GM18517 (cell line): ENCODE results near the gene PER3.
"Not testable (repeated sequence)": the region's sequence is repeated elsewhere in the genome, so short reads cannot be mapped to it uniquely, and the experiment has no call there.

ENCODE experiments used
- ATAC-seq: cut with Tn5 transposase; IDR thresholded peaks from one replicate; pipeline ENCODE4 v1.9.1; 2021; ENCODE audit warnings: mild to moderate bottlenecking, moderate library complexity; ENCODE audit not compliant: unreplicated experiment

PER3 gene

DNA sequence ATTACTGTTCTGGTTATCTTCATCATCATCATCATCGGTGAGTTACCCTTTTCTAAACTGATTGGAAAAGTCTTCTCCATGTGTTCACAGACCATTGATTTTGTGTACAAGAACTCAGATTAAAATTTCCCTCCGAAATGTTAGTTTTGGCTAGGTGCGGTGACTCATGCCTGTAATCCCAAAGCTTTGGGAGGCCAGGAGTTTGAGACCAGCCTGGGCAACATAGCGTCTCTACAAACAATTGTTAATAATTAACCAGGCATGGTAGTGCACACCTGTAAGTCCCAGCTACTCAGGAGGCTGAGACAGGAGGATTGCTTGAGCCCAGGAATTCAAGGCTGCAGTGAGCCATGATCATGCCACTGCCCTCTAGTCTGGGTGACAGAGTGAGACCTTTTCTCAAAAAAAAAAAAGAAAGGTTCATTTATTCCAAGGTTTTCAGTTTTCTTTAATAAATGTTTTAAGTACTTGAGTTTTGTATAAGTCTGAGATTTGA is 5.9 kb upstream of the PER3 start:
- no peak for ATAC-seq

DNA sequence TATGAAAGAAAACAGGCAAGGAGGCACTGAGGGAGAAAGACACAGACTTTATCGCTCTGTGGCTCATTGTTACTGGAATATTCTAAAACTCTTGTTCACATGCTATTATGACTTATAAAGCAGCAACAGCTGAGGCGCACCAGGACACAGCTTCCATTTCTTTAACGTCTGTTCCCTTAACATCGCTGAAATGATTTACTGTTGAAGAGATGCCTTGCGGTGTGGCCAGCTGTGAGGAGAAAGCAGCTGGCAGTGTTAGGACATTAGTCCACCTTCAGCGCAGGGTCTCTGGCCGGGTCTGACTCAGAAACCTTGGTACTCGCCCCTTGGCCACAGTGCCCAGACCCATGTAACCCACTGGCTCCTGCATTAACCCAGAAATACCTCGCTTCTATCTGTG is 3.1 kb upstream of the PER3 start:
- ATAC-seq = no peak

DNA sequence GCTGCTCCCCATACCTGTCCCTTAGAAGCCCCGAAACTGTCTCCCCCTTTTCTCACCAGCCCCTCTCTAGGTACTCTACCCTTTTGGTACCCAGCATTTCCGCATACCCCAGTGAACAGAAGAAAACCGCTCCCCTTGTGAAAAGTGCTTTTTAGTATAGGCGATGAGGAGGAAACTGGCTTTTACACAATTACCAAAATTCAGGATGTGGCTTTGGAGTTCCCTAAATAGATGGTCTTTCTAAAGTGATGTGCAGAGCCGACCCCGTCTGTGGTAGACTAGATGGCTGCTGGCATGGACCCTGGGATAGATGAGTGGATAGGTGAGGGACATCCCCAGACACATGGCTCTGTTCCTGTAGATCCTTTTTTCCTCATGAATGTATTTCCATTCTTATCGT is 2.6 kb upstream of the PER3 start:
- ATAC-seq = no peak

DNA sequence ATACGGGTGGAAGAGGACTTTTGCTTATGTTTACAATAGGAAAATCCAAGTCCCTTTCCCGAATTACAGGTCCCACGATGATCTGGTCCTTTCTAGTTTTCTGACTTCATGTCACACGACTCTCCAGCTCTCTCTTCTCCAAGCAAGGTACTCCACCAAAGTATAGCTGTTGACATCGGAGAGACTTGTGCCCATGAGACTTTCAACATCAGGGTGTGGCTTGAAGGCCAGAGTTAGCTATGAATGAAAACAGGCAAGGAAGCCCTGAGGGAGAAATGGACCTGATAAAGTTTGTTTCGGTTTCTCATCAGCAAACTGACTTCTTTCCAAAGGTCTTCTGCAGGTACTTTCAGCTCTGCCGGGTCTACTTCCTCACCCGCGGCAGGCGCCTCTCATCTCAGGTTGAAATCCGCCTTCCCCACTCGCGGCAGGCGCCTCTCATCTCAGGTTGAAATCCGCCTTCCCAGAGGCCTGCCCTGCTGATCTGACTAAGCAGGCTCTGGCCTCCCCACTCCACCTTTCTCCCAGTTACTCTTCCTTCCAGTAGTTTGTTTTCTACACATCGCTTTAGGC is 2.1 kb upstream of the PER3 start:
- no peak for ATAC-seq

DNA sequence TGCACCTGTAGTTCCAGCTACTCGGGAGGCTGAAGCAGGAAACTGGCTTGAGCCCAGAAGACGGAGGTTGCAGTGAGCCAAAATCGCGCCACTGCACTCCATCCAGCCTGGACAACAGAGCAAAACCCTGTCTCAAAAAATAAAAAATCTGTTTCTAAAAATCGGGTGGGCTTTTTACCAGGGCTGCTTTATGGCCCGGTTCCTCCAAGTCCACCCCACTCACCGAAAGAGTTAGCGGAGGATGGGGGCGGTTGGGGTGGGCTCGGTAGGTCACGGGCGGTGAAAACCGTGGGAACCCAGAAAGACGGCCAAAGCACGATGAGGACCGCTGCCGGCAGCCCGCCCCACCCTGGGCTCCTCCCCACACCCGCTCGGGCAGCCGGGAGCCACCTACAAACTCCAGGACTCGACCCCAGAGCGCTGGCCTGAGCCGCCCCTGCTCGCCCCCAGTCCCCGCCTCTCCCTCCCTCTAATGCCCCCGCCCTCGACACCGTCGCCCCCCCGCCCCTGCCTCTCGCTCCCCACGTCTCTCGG is 846 bp upstream of the PER3 start:
- ATAC-seq = no peak

DNA sequence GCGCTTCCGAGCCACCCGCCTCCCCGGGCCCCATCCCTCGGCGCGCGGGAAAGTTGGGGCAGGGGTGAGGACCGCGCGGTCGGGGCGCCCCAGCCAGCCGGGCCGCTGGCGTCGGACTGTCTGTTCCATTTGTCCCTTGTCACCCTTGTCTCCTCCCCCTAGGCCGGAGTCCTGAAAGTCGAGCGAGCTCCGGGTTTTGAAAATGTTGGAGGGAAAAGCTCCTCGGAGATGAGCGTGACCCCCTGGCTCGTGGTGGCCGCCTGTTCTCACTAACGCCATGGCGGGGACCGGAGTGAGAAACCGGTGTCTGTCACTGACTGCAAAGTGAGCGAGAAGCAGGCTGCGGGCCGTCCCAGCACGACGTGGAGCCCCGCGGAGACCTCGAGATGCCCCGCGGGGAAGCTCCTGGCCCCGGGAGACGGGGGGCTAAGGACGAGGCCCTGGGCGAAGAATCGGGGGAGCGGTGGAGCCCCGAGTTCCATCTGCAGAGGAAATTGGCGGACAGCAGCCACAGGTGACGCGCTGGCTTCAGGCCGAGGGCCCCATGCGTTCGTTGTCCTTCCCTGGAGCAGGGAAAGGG is 491 bp downstream of the PER3 start:
- ATAC-seq = no peak

DNA sequence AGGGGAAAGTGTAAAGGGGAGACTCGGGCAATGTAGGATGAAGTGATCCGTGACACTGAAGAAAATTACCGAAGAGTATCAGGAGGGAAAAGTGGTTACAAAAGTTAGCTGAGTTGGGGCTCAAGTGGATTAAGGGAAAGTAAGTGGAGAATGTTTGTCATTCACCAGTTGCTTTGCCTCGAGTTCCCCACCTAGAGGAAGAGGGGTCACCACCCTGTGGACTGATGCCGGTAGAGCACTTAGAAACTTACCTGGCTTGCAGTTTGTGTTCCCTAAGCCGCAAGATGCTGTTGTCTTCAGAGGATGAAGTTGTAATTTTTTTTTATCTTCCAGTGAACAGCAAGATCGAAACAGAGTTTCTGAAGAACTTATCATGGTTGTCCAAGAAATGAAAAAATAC is 1.0 kb downstream of the PER3 start:
- ATAC-seq = no peak

DNA sequence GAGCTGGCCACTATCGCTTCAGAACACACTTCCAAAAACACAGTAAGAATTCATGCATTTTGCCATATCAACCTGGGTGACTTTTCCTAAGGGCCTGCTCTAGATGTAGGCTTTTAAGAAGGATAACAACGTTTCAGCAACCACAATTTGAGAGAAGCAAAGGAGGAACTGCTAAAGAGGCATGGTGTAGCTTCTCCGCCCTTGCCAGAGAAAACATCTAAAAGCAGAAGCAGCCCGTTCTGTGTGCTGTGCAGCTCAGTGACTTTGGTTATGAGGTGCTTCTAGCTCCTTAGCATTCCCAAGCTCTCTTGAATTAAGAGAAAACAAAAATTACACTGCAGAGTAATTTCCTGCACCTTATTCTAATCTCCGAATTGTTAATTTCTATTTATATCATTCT is 2.7 kb downstream of the PER3 start:
- ATAC-seq = no peak

DNA sequence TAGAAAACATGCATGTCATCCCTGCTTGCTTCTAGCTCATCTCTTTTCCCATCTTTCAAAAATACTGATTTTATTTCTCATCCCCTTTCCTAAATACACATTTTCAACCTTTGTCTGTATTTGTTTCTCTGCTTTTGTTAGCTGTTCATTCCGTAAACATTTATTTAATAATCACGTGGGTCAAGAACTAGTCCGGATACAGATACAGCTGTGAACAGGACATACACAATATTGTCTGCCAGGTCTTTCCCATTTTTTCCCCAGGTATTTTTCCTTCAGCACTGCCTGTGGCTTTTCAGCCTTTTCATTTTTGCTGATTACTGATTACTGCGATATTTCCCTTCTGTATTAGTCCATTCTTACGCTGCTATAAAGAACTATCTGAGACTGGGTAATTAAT is 5.7 kb downstream of the PER3 start:
- ATAC-seq = no peak

DNA sequence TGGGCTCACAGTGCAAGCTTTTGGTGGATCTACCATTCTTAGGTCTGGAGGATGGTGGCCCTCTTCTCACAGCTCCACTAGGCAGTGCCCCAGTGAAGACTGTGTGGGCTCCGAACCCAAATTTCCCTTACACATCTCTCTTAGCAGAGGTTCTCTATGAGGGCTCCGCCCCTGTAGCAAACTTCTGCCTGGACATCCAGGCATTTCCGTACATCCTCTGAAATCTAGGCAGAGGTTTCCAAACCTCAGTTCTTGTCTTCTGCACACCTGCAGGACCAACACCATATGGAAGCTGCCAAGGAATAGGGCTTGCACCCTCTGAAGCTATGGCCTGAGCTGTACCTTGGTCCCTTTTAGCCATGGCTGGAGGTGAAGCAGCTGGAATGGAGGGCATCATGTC is 6.9 kb downstream of the PER3 start:
- ATAC-seq = not testable (repeated sequence)

DNA sequence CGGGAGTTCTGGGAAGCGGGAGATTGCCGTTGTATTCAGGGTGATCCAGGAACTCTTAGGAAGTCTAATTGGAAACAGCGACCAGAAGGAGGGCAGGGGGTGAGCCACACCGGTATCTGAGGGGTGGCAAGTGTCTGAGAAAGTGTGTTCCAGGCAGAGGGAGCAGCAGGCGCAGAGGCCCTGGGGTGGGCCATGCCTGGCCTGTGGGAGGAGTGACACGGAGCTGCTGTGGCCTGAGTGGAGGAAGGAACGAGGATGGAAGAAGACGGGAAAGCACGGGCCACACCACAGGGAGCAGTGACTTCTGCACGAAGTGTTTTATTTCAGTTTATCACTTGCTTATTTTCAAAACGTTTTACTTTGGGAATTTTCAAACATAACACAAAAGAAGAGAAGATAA is 11.3 kb downstream of the PER3 start:
- ATAC-seq = no peak

DNA sequence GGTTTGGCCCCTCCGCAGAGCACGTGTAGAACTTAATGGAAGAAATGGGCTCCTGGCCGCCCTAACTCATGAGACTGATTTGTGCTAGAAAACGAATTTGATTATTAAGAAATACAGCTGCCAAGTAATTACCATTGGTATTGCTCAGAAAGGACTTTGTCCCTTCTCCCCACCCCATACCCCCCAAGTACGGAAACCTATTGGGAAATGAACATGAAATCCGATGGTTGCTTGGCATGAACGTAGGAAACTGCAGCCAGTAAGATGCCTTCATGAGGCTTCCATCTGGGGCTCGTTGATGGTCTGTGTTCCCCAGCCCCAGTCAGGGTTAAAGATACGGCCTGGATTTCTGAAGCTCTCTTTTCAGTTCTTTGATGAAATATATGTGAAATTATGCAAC is 21.4 kb downstream of the PER3 start:
- no peak for ATAC-seq

DNA sequence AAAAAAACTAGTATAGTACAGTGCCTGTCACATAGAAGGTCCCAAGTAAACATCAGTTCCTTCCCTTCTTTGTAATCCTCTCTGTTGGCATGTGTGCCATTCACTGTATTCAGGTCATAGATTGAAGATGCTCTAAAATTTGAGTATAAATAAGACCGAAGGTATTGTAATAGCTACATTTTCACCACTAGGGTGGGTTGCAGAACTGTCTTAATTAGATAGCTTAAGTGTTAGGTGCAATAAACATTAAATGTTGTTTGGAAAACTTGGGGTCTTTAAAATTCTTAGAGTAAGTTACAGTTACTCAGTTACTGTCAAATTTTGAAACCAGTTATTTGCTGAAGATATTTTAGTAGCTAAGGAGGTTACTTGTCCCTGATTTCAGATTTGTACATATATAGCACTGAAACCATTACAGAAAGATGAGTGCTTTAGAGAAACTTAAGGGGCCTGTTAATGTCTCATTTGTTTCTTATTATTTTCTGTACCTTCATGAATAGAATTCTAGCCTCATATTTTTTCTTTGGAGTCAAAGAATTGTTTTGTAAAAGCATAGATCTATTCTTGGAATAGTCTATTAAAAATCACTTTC is 24.3 kb downstream of the PER3 start:
- no peak for ATAC-seq

DNA sequence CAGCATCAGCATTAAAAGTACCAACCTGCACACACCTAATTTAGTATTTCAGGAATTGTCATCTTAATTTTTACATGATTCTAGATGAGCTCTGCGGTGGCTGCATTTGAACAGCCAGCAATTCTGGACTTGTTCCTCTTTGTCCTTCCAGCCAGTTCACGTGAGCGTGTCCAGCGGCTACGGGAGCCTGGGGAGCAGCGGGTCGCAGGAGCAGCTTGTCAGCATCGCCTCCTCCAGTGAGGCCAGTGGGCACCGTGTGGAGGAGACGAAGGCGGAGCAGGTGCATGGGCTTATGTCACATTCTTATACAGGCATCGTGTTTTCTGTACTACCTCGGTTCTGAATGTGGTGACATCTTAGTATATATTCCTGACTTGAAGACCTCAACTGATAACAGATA is 25.7 kb downstream of the PER3 start:
- ATAC-seq = no peak

DNA sequence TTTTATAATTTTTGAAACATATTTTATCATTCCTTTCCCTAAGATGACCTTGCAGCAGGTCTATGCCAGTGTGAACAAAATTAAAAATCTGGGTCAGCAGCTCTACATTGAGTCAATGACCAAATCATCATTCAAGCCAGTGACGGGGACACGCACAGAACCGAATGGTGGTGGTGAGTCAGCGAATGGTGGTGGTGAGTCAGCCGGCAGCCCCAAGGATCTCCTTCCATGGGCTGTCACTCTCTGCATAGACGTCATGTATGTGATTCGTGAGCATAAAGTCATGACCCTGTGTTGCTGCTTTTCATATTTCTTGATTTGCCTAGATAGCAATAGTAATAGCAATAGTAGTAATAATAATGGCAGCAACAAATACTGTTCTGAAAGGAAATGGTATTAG is 26.3 kb downstream of the PER3 start:
- no peak for ATAC-seq

DNA sequence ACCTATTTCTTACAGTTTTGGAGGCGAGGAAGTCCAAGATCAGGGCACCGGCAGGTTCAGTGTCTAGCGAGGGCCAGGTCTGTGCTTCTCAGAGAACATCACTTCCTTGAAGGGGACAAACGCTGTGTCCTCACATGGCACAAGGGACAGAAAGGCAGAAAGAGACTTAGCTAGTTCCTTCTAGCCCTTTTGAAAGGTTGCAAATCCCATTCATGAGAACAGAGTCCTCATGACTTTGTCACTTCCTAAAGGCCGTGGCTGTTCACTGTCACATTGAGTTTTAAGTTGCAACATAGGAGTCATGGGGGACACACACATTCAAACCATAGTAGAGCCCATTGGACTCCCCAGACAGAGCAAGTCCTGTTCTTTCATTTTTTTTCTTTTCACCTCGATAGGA is 27.4 kb downstream of the PER3 start:
- ATAC-seq = no peak

DNA sequence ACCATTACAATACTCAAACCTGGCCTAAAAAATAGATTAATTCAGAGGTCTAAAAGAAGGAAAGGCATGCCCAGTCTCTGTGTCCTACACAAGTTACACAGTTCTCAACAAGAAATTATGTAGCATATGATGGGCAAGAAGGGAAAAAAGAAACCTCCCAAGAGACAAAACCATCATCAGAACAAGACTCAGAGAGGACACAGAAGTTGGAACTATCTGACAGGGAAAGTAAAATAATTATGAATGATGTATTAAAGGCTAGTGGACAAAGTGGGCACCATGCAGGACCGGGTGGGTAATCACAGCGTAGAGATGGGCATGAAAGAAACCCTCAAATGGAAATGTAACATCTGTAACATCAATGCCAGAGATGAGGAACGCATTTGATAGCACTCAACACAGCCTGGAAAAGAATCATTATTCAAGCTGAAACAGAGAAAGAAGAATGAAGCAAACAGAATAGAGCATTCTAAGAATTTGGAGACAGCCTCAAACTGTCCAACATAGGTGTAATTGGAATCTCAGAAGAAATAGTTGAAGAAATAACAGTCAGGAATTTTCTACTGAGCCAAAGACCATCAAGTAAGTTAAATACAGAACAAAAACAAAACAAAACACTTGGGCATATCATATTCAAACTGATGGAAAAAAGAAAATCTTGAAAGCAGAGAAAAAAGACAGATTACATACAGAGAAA is 29.7 kb downstream of the PER3 start:
- no peak for ATAC-seq

DNA sequence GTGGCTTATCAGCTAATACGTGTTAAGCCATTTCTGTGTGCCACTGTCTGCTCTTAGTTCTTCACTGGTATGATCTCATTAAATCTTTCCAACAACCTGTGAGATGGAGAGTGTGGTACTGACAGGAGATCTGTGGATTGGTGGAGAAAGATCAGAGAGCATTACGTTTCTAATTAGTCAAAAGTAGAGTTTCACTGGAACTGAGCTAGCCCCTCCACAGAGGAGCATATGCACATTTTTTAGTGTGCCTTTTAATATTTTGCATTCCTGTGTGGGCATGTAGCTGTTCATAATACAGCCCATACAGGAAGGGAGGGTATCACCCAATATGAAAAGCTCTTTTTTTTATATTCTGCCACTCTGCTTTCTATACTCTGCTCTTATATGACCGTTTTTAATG is 37.2 kb downstream of the PER3 start:
- no peak for ATAC-seq

DNA sequence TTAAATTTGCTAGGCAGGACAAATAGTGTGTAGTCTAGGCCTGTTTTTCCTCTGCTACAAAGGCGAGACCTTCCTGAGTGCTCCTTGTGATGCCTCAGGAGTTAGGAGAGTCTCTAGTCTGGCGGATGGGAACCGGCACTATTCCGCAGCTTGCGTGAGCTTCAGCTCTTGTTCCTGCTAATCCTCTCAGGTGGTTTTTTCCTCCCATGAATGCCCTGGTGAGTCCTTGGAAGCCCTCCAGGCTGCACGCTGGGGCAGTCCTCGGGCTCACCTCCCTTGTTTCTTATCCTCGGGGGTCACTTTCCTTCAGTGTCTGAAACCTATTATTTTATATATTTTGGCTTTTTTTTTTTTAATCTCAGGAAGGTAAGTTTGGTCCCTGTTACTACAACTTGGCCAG is 40.6 kb downstream of the PER3 start:
- ATAC-seq = no peak

DNA sequence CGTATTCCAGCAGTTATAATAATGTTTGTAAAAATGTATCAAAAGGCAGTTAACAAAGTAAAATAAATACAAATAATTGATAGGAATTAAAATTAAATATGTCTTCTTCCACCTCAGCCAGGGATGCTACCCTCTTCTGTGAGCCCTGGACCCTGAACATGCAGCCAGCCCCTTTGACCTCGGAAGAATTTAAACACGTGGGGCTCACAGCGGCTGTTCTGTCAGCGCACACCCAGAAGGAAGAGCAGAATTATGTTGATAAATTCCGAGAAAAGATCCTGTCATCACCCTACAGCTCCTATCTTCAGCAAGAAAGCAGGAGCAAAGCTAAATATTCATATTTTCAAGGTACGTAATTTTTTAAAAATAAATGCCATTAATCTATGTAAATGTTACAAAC is 42.3 kb downstream of the PER3 start:
- no peak for ATAC-seq

DNA sequence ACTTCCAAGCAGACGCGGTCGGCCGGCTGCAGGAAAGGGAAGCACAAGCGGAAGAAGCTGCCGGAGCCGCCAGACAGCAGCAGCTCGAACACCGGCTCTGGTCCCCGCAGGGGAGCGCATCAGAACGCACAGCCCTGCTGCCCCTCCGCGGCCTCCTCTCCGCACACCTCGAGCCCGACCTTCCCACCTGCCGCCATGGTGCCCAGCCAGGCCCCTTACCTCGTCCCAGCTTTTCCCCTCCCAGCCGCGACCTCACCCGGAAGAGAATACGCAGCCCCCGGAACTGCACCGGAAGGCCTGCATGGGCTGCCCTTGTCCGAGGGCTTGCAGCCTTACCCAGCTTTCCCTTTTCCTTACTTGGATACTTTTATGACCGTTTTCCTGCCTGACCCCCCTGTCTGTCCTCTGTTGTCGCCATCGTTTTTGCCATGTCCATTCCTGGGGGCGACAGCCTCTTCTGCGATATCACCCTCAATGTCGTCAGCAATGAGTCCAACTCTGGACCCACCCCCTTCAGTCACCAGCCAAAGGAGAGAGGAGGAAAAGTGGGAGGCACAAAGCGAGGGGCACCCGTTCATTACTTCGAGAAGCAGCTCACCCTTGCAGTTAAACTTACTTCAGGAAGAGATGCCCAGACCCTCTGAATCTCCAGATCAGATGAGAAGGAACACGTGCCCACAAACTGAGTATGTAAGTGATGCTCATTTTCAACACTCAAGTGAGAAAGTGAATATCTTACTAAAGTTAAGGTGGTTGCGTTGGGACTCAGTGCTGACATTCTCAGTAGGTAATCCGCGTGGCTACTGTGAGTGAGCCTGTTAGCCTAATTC is 43.2 kb downstream of the PER3 start:
- ATAC-seq = no peak
